ENCODE data around the gene PDCD2L.

DNA sequence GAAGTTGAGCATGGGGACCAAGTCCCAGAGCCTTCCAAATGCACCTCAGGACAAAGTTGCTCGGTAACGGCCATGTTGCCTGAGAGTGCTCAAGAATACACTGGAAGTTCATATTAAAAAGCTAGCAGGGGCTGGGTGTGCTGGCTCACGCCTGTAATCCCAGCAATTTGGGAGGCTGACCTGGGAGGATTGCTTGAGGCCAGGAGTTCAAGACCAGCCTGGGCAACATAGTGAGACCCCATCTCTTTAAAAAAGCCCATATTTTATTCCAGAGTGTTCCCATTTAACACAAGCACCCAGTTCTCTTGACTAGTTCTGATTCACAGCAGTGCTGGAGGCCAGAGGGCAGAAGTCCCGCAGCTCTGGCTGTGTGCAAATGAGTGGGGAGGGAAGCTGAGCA, 47.3 kb upstream of the PDCD2L start:
- TF ChIP-seq RXRA (IDR thresholded peaks at IDR 0.05; ENCODE audit: borderline replicate concordance, low read depth) (no peak), EP300 (IDR thresholded peaks at IDR 0.05; ENCODE audit: borderline replicate concordance in 1 of 2, low read depth in 1 of 2, low read length in 1 of 2) (no peak)
- TF ChIP-seq, protein P1, sequence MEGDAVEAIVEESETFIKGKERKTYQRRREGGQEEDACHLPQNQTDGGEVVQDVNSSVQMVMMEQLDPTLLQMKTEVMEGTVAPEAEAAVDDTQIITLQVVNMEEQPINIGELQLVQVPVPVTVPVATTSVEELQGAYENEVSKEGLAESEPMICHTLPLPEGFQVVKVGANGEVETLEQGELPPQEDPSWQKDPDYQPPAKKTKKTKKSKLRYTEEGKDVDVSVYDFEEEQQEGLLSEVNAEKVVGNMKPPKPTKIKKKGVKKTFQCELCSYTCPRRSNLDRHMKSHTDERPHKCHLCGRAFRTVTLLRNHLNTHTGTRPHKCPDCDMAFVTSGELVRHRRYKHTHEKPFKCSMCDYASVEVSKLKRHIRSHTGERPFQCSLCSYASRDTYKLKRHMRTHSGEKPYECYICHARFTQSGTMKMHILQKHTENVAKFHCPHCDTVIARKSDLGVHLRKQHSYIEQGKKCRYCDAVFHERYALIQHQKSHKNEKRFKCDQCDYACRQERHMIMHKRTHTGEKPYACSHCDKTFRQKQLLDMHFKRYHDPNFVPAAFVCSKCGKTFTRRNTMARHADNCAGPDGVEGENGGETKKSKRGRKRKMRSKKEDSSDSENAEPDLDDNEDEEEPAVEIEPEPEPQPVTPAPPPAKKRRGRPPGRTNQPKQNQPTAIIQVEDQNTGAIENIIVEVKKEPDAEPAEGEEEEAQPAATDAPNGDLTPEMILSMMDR (IDR thresholded peaks at IDR 0.05) = no peak

Data from SK-N-SH (cell line).